MM.1S (cell line): ENCODE results near the gene CNKSR3.

Experiments used
- DNase-seq: peaks from one replicate; pipeline ENCODE4 v3.0.0-alpha.2; 2015
- H2AFZ ChIP-seq: fragments of 300-600 bp; sonication (generic); 2 replicates; pipeline ENCODE4 v1.6.0; 2016; ENCODE audit warnings: antibody characterized with exemption, low read length
- H3F3A ChIP-seq: fragments of 300-600 bp; sonication (generic); 2 replicates; pipeline ENCODE4 v1.6.1; 2016; ENCODE audit warnings: mild to moderate bottlenecking, antibody characterized with exemption, low read length, moderate library complexity, mixed read lengths; ENCODE audit not compliant: insufficient read depth
- H3K27ac ChIP-seq: fragments of 300-600 bp; sonication (generic); 2 replicates; pipeline ENCODE4 v1.5.1; 2016; ENCODE audit warnings: mild to moderate bottlenecking, low read length
- H3K27me3 ChIP-seq: fragments of 300-600 bp; sonication (generic); replicated peaks from 2 replicates; pipeline ENCODE4 v1.6.0; 2016; ENCODE audit warnings: low read length; ENCODE audit not compliant: insufficient read depth
- H3K36me3 ChIP-seq: fragments of 300-600 bp; sonication (generic); replicated peaks from 2 replicates; pipeline ENCODE4 v1.6.1; 2016; ENCODE audit warnings: mild to moderate bottlenecking, low read length, mixed read lengths; ENCODE audit not compliant: insufficient read depth
- H3K4me1 ChIP-seq: fragments of 300-600 bp; sonication (generic); 2 replicates; pipeline ENCODE4 v1.6.1; 2016; ENCODE audit warnings: low read length, mixed read lengths
- H3K4me2 ChIP-seq: fragments of 300-600 bp; sonication (generic); 2 replicates; pipeline ENCODE4 v1.6.0; 2016; ENCODE audit warnings: low read depth, low read length
- H3K4me3 ChIP-seq: fragments of 300-600 bp; sonication (generic); 2 replicates; pipeline ENCODE4 v1.5.1; 2016; ENCODE audit warnings: low read length, mixed read lengths
- H3K79me2 ChIP-seq: fragments of 300-600 bp; sonication (generic); 2 replicates; pipeline ENCODE4 v1.6.1; 2016; ENCODE audit warnings: mixed run types, low read length, mixed read lengths
- H3K9ac ChIP-seq: fragments of 300-600 bp; sonication (generic); 2 replicates; pipeline ENCODE4 v1.6.1; 2016; ENCODE audit warnings: low read length, mixed read lengths
- H3K9me2 ChIP-seq: fragments of 300-600 bp; sonication (generic); replicated peaks from 2 replicates; pipeline ENCODE4 v1.6.1; 2016; ENCODE audit warnings: mild to moderate bottlenecking, low read length, mixed read lengths; ENCODE audit not compliant: insufficient read depth
- H3K9me3 ChIP-seq: fragments of 300-600 bp; sonication (generic); replicated peaks from 2 replicates; pipeline ENCODE4 v1.6.1; 2016; ENCODE audit warnings: mild to moderate bottlenecking, low read length, mixed read lengths; ENCODE audit not compliant: insufficient read depth
- H4K20me1 ChIP-seq: fragments of 300-600 bp; sonication (generic); 2 replicates; pipeline ENCODE4 v1.6.1; 2016; ENCODE audit warnings: mild to moderate bottlenecking, low read length, moderate library complexity, mixed read lengths; ENCODE audit not compliant: insufficient read depth
- CTCF ChIP-seq: fragments of 300-600 bp; sonication (generic); IDR thresholded peaks from 2 replicates; pipeline ENCODE4 v1.5.1; 2016; ENCODE audit warnings: antibody characterized with exemption, low read length, mixed read lengths
- EZH2 ChIP-seq: fragments of 300-600 bp; sonication (generic); optimal IDR thresholded peaks from 2 replicates; pipeline ENCODE3; 2017; ENCODE audit warnings: low read depth, mild to moderate bottlenecking, antibody characterized with exemption, low read length, mixed read lengths
- EZH2phosphoT487 ChIP-seq: fragments of 300-600 bp; sonication (generic); IDR thresholded peaks from 2 replicates; pipeline ENCODE4 v1.6.1; 2018; ENCODE audit warnings: antibody characterized with exemption, low read length

CNKSR3 gene

DNA sequence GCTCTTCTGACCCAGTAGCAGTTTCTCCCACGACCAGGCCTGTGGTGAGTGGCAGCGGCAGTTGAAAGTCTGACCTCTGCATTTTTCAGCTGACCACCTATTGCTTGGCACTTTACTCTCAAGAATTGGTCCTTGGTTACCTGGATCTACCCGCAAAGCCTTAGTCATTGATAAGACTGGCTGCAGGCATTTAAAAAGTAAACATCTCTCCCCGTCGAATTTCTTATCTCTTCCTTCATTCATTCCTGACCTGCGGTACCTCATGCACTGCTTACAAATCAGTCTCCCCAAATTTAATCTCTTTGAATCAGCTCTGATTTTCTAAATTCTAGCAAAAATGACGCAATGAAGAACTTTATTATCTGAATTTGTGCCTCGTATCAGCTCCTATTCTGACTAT lies 127.7 kb downstream of the CNKSR3 start:
- H3K79me2 ChIP-seq, result no peaks in the 10 kb centered on the region
- H3K36me3 ChIP-seq, result no peaks in the 10 kb centered on the region
- H2AFZ ChIP-seq, result no peak overlapping the region
- no peaks in the 10 kb centered on the region for H3K9me3 ChIP-seq
- DNase-seq, result no peak
- H3K4me1 ChIP-seq, result no peaks in the 10 kb centered on the region
- H3K27me3 ChIP-seq, result no peaks in the 10 kb centered on the region
- TF ChIP-seq CTCF (no peak), EZH2phosphoT487 (no peak), EZH2 (no peak)
- no peak overlapping the region for H3K4me2 ChIP-seq
- no peaks in the 10 kb centered on the region for H3K9me2 ChIP-seq
- H4K20me1 ChIP-seq, result no peaks in the 10 kb centered on the region
- H3K4me3 ChIP-seq, result no peak overlapping the region
- H3F3A ChIP-seq, result no peaks in the 10 kb centered on the region
- H3K9ac ChIP-seq, result no peak overlapping the region
- H3K27ac ChIP-seq, result no peak overlapping the region

GRCh38 chr6:154381548-154381947 lies 128.9 kb downstream of the CNKSR3 start:
- DNase-seq, result no peak

GRCh38 chr6:154380741-154381140 lies 129.7 kb downstream of the CNKSR3 start:
- Histone ChIP-seq H3K36me3 (no peaks in the 10 kb centered on the region), H3K4me1 (no peaks in the 10 kb centered on the region), H3K4me2 (no peak overlapping the region), H3K27ac (no peak overlapping the region), H3K9me3 (no peaks in the 10 kb centered on the region), H3K9me2 (no peaks in the 10 kb centered on the region), H3K4me3 (no peak overlapping the region), H3F3A (no peaks in the 10 kb centered on the region), H3K79me2 (no peaks in the 10 kb centered on the region), H2AFZ (no peak overlapping the region), H3K9ac (no peak overlapping the region), H3K27me3 (no peaks in the 10 kb centered on the region), H4K20me1 (no peaks in the 10 kb centered on the region)
- DNase-seq, result no peak
- TF ChIP-seq EZH2 (no peak), EZH2phosphoT487 (no peak), CTCF (no peak)

More at GRCh38 chr6:154381548-154381947, 128.9 kb downstream of the CNKSR3 start:
- no peaks in the 10 kb centered on the region for H3K4me1 ChIP-seq
- H3K4me3 ChIP-seq, result no peak overlapping the region
- no peak overlapping the region for H2AFZ ChIP-seq
- no peaks in the 10 kb centered on the region for H3K79me2 ChIP-seq
- no peaks in the 10 kb centered on the region for H3F3A ChIP-seq
- H3K9me3 ChIP-seq, result no peaks in the 10 kb centered on the region
- no peaks in the 10 kb centered on the region for H4K20me1 ChIP-seq
- H3K9me2 ChIP-seq, result no peaks in the 10 kb centered on the region
- H3K36me3 ChIP-seq, result no peaks in the 10 kb centered on the region
- H3K4me2 ChIP-seq, result no peak overlapping the region
- no peaks in the 10 kb centered on the region for H3K27me3 ChIP-seq
- H3K9ac ChIP-seq, result no peak overlapping the region
- TF ChIP-seq EZH2phosphoT487 (no peak), EZH2 (no peak), CTCF (no peak)
- H3K27ac ChIP-seq, result no peak overlapping the region
